ENCODE data around the gene DLG2. TPM values are rescaled to one million over a fixed set of nuclear protein-coding genes. Genes with fewer than 3 reads are reported as not detected.

Gene DLG2
- polyA plus RNA-seq, 4 donors: 12.8 to 14.2 (median 13.7) TPM

DNA sequence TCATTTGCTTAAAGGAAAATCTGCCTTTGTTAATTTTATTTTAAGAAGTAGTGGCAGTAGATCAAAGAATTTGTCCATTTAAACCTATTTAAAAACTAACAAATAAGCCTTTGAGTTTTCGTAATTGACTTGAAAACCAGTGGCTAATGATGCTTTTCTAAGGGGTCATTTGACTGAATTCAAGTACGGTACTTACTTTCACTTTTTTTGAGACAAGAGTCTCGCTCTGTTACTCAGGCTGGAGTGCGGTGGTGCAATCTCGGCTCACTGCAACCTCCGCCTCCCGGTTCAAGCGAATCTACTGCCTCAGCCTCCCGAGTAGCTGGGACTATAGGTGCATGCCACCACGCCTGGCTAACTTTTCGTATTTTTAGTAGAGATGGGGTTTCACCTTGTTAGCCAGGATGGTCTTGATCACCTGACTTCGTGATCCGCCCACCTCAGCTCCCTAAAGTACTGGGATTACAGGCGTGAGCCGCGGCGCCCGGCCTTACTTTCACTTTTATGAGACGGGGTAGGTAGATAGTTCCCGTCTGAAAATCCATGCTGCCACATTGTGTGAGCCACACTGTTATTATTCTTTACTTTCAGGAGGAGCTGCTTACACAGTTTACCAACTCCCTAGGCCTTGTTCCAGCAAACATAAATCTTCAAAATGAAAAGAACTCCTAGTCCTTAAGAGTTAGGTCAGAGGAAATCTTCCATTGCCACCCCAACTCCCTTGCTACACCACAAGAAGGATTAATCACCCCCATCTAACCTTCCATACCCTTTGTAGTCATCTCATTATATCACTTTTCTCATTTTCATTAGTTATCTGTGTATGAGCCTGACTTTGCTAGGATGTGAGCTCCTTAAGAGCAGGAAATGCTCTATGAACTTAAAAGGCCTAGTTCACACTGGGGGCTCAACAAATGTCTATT lies 1414.4 kb downstream of the DLG2 start:
- DNase-seq (ENCODE audit: low read depth in 4 of 4, low spot score in 3 of 4): no peak

DNA sequence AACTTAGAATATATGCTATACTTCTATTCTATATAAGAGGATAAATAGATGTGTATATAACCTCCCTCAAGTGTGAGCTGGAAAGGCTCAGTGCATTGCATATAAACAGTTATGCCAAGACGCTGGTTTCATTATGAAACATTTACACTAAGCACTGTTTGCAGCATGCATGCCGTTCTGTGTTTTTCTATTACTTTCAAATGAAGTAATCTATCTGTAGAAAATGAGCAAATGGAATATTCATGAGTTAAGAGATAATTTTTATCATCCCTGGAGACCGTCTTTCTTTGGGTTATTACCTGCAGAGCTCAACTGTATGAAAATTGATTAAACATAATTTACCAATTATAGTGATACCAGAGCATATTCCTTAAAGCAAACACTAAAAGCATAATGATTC lies 1415.2 kb downstream of the DLG2 start:
- DNase-seq (ENCODE audit: low read depth in 4 of 4, low spot score in 3 of 4): no peak

DNA sequence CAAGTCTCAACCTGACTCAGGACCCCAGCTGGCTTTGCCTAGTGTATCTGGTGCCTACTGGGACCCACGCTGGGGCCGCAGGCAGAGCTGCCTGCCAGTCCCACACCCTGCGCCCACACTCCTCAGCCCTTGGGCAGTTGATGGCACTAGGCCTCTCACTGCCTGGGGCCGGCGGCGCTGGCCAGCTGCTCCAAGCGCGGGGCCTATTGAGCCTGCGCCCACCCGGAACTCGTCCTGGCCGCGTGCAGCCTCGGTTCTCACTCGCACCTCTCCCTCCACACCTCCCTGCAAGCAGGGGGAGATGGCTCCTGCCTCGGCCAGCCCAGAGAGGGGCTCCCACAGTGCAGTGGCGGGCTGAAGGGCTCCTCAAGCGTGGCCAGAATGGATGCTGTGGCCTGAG lies 1432.4 kb downstream of the DLG2 start:
- no peak for DNase-seq (ENCODE audit: low read depth in 4 of 4, low spot score in 3 of 4)

DNA sequence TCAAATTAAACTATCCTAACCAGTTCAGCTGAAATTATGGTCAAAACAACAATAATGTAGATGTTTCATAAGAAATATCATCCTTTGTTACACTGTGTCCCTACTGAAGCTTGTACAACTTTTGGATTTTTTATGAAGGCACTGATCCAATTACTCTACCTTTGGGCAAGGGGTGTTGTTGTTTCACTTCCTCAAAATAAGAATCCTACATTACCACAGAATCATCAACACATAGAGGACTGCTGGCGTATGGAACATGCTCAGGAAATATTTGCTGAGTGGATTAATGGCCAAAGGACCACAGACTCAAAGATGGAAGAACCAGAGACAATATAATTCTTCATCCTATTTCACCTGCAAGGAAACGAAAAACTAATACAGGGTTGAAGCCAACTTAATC lies 1433.4 kb downstream of the DLG2 start:
- no peak for DNase-seq (ENCODE audit: low read depth in 4 of 4, low spot score in 3 of 4)

DNA sequence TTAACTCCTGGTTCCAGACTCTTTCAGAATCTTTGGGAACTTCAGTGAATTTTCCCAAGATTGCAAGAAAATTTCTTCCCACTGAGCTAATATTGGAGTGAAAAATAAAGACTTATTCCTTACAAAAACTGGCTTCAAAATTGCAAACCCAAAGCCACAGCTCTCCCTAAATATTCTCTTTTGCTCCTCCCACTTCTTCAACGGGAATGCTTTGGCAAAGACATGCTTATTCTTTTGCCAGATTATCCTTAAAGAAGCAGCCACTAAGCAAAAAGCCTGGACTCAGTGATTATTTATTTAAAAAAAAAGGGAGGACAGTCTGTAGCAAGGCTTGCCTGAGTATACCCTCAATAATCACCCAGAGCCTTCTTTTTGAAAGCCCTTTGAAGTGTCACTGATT lies 1438.6 kb downstream of the DLG2 start:
- no peak for DNase-seq (ENCODE audit: low read depth in 4 of 4, low spot score in 3 of 4)

DNA sequence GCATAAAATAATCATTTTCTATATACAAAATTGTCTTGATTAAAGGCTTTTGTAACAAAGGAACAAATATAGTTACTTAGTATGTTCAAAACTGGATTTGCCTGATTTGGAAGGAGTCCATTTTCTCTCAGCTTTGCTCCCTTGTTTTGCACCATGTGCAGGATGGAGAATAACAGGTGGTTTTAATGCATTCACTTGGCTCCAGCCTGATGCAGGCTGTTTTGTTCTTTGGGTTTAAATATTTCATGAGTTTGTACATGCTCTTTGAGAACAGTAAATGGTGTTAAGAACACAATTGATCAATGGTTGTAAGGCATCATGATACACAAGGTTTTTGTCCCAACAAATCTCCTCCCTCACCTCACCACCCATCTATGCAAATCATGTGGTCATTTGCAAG lies 1454.1 kb downstream of the DLG2 start:
- no peak for DNase-seq (ENCODE audit: low read depth in 4 of 4, low spot score in 3 of 4)

DNA sequence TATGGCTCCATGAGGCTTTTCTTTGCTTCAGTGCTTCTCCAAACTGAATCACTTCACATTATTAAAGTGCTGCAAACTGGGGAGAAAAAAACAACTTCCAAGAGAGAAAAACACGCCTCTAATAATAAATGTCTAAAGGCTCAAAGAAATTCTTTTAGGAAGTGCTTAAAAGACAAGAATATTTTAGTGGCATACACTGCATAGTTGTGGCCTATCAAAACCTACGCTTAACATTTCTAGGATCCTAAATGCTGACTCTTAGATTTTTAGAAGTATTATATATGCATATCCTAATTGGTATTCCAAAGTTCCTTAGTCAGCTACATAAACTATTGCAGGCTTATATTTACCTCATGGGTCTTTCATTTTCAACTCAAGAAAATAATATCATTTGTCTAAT lies 1462.0 kb downstream of the DLG2 start:
- no peak for DNase-seq (ENCODE audit: low read depth in 4 of 4, low spot score in 3 of 4)

DNA sequence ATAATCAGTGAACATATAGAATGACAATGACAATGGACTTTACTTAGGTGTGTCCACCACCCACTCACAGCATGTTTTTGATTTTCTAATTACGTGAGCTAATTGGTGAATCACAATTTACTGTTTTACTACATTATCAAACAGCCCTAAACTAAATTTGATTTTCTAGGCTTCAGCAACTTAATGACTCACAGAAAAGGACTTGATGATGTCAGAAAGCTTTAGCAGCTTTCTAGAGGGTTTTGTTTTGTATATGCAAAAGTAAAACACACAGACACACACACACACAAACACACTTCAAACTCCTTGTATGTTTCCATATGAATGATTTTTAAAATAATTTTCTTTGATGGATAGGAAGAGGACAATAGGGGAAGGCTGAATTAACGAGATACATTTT lies 1462.4 kb downstream of the DLG2 start:
- no peak for DNase-seq (ENCODE audit: low read depth in 4 of 4, low spot score in 3 of 4)

DNA sequence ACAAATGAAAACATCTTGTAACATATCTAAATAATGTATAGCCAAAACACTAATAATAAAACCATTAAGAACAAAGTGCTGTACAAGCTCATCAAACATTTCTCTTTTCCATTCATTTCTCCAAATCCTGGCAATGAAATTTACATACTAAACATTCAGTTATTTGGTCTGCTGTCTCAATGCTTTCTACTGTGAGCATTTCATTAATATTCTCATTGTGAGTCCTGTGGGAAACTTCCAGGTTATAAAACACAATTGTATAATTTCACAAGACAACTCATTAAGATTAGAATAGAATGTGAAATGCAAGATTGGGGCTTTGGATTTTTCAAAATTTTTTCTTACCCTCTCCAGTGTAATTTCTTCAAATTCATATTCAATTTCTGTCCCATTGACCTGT lies 1464.0 kb downstream of the DLG2 start:
- DNase-seq (ENCODE audit: low read depth in 4 of 4, low spot score in 3 of 4): no peak

DNA sequence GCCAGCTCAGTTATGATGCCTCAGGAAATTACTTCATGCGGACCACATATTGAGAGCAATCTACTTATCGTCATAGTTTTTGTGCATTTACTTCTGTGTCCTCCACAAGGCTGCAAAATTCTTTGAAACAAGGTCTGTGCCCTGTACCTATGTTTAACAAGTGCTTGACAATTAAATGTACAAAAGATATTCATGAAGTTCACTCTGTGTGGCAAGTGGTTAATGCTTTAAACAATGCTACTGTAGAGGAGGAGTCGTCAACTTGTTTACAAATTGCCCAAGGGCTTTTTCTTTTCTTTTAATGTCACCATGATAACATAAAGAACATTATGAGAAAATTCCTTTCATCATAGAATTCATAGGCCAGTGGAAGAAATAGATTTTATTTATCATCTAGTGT lies 1469.5 kb downstream of the DLG2 start:
- DNase-seq (ENCODE audit: low read depth in 4 of 4, low spot score in 3 of 4): no peak

DNA sequence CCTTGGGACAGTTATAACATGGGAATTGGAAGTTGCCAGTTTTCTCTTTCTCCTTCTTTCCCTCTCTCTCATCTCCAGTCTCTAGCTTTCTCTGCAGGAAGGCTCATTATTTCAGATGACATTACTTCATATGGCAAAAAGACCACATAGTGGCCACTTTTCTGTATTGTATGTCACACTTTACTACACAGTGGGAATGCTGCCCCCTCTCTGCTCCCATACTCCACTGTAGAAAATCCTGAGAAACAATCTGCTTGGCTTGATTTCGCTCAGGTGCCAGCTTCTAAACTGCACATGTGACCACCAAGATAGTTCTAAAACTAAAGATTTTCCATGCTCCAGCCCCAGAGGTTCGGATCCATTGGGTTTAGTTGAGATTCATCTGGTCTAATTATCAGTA lies 1480.3 kb downstream of the DLG2 start:
- DNase-seq (ENCODE audit: low read depth in 4 of 4, low spot score in 3 of 4): no peak

DNA sequence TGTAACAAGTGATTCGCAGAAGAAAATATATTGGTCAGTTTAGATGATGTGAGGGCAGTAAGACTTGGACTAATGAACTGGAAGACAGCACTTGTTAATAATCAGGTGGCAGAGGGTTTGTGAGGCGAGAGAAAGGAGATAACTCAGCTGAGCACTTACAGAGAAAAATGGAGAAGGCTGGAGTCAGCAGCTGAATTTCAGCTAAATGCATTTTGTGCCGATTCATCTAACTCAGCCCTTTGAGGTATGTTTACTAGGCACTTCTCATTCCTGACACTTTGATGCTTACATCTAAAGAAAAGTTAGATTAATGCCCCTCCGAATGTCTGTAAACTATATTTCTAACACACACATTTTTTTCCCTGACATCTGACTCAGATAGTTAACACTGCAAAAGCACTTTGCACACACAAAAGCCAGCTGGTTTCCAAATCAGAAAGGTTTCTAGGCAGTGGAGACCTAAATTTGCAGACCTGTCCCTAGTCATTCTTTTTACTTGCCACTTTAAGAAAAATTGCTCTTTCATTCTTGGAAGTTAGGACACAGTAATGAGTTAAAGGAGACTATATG lies 1481.4 kb downstream of the DLG2 start:
- no peak for DNase-seq (ENCODE audit: low read depth in 4 of 4, low spot score in 3 of 4)

DNA sequence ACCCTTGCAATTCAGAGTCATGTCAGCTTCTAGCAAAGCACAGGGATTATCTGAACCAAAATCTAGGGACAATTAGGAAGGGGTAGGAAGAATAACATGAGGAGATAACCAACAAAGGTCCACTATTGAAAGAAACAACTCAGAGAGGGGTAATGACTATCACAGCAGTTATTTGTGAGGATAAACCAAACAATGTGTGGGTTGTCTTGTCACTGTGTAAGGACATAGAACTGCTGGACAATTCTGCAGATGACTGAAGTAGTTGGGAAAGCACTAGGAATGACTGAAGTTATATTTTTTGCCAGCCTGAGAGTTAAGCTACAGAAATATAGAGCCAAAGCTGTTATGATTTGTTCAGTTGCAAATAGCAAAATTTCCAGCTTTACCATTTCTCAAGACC lies 1482.6 kb downstream of the DLG2 start:
- DNase-seq (ENCODE audit: low read depth in 4 of 4, low spot score in 3 of 4): no peak

DNA sequence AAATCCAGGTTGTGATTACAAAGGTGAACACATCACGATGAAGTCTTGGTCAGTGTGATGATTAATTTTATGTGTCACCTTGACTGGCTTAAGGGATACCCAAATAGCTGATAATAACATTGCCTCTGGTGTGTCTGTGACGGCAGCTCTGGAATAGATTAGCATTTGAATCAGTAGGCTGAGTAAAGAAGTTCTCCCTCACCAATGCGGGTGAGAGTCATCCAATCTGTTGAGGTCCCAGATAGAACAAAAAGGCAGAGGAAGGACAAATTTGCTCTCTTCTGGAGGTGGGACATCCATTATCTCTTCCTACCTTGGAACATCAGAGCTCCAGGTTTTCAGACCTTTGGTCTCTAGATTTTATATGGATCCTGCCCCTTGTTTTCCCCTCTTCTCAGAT lies 1484.7 kb downstream of the DLG2 start:
- no peak for DNase-seq (ENCODE audit: low read depth in 4 of 4, low spot score in 3 of 4)

DNA sequence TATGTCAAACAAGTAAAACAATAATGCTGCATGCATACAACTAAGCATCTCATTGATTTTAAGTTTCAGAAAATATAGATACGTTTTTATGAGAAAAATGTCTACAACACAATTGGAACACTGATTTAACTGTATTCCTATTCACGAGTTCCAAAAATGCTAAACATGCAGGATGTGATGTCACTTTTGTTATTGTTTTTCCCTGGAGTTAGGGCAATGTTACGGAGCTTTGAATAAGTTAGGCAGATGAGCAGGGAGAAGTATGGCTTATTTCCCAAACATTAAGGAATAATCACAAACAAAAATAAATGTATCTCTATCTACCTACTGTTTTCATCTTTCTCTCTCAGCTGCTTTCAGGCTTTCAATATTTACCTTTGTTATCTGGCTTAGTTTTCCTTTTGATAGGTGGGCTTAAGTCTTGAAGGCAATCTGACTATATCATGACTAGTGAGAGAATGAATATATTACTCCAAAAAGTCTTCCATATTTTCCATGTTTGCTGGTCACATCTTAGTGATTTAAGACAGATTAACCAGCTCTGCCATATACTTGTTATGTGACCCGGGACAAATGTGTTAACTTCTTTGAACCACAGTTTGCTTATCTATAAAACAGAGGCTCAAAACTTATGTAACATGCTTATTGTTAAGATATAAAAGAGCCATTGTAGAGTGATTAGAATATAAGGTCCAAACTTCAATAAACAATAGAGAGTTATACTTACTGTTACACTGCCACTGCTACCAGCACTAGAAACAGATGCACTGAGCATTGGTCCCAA lies 1486.6 kb downstream of the DLG2 start:
- no peak for DNase-seq (ENCODE audit: low read depth in 4 of 4, low spot score in 3 of 4)

DNA sequence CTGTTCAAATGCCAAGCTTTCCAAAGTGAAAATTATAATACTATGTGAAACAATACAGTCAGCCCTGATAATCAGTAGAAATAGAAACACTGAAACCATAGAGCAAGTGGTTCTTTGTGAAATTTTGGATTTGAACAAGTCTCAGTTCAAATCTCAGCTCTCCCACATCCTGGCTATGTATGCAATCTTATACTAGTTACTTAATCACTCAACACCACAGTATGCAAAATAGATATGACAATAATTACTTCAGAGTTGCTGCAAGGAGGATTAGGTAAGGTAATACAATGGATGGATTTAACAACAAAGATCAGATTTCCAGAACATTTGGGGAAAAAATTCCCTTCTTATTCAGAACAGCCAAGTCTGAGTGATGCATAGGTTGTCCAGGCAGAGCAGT lies 1489.2 kb downstream of the DLG2 start:
- DNase-seq (ENCODE audit: low read depth in 4 of 4, low spot score in 3 of 4): no peak

DNA sequence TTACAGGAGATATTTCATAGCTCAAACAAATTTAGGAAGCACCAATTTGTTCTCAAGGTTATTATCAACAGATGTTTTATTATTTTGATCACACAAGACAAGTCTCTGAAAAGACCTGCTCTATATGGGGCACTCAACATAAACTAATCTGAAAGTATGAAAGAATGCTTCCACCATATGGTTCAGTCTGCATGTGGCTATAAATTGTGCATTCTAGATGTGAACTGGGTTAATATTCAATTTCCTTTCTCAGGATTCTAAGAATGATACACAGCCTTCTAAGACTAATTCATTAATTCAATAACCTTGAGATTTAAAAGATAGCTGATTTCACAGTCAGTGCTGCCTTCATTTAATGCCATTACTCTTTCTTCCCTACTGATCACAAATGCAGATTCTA lies 1489.6 kb downstream of the DLG2 start:
- no peak for DNase-seq (ENCODE audit: low read depth in 4 of 4, low spot score in 3 of 4)

DNA sequence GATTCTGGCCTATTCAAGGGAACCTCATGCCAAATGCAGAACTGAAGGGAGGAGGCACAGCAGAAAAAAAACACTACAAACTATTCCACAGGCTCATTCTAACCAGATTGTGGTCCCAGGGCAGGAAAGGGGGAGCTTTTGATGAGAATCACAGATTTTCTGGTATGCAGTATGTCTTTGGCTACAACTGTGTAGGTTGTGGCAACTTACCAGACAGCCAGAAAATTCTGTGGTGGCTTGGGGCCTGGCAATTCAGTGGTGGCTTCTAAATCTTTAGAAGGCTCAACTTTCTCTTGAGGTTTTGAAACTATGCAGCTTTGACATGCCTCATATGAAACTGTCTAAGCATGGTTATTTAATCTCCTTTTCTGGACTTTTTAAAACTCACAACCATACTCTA lies 1490.2 kb downstream of the DLG2 start:
- no peak for DNase-seq (ENCODE audit: low read depth in 4 of 4, low spot score in 3 of 4)

DNA sequence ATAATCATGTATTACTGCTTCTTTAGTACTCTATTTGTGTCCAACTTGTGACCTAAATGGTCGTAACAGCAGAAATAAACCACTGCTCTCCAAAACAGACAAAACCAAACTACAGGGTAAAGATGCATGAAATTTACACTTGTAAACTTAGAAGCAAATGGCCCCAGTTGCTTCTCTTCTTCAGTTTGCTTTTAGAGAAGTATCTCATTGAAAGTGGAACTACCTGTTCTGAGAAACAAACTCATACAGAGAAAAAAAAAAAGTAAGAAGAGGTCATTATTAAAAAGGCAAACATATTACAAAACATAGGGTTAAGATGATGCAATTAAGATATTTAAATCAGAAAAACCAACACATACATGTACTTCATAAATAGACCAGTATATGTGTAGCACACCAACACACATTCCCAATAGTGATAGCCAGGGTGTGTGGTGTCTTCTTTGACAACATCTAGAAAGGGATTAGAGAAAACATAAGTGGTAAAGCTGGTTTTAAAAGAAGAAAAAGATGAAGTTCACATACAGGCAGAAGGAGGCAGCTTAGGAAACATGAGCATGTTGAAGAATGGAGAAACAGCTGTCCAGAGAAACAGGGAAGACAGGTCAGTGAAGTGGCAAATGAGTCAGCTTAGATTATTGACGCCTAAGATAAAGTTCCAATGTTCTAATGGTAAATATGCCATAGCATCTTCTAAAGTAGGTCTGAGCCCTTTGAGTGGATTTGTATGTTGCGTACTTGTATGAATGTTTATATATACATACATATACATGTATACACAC lies 1496.3 kb downstream of the DLG2 start:
- DNase-seq (ENCODE audit: low read depth in 4 of 4, low spot score in 3 of 4): no peak

DNA sequence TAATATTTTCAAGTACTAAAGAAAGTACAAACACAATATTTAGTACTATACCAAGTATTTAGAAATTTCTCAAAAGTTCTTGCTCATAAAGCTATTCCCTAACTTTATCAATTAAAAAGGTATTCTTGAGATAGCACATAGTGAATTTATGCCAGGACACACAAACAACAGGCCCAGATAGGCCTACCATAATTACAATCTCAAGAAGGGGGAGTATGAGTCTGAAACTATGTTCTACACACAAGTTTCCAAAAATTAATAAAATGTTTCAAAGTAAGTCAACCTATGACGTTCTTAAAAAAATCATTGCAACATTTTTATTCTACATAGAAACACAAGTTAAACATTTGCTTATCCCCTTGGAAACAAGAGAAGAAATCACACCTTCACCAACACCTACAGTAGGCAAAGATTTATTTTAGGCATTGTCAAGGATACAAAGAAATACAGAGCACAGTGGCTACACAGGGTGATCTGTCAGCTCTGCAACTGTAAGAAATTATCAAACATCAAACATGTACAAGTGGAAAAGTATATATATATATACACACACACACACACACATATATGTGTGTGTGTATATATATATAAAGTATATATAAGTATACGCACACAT lies 1497.1 kb downstream of the DLG2 start:
- DNase-seq (ENCODE audit: low read depth in 4 of 4, low spot score in 3 of 4): no peak

Data from right renal pelvis (tissue), 4 donors.